SK-N-SH (cell line): Measurements from ENCODE around the gene ZFC3H1.
A peak's percentile ranks its signal among the peaks of the same experiment; 100 is the strongest.

Source experiments
- CTCF ChIP-seq: fragments of 200-600 bp; sonication (generic); IDR thresholded peaks from 2 replicates; pipeline ENCODE4 v1.6.1; 2017; ENCODE audit warnings: antibody characterized with exemption, mild to moderate bottlenecking, moderate library complexity
- EP300 ChIP-seq, 2 experiments: IDR thresholded peaks; 2 replicates each; pipeline versions ENCODE4 v1.4.0 to v1.6.1; 2012; ENCODE audit warnings: borderline replicate concordance in 1 of 2, low read depth in 1 of 2, low read length in 1 of 2
- EZH2phosphoT487 ChIP-seq: fragments of 200-600 bp; sonication (generic); IDR thresholded peaks from 2 replicates; pipeline ENCODE4 v1.6.1; 2017; ENCODE audit warnings: low read depth, mixed run types, mild to moderate bottlenecking, antibody characterized with exemption, moderate library complexity, borderline replicate concordance
- GABPA ChIP-seq: IDR thresholded peaks from 2 replicates; pipeline ENCODE4 v1.4.0; 2012; ENCODE audit warnings: low read depth, mild to moderate bottlenecking
- GATA2 ChIP-seq: sonication (generic); formaldehyde crosslinking; IDR thresholded peaks from 2 replicates; pipeline ENCODE4 v1.5.0; 2020; ENCODE audit warnings: mild to moderate bottlenecking, missing genetic modification reagents
- MEF2A ChIP-seq: IDR thresholded peaks from 2 replicates; pipeline ENCODE4 v1.4.0; 2012; ENCODE audit warnings: low read depth, borderline replicate concordance
- POLR2AphosphoS5 ChIP-seq: IDR thresholded peaks from 2 replicates; pipeline ENCODE4 v1.6.1; 2012; ENCODE audit warnings: low read depth, low read length
- RAD21 ChIP-seq: IDR thresholded peaks from 2 replicates; pipeline ENCODE4 v1.6.1; 2012; ENCODE audit warnings: mild to moderate bottlenecking, low read length
- RCOR1 ChIP-seq: fragments of 150-350 bp; IDR thresholded peaks from 2 replicates; pipeline ENCODE4 v1.6.1; 2017; ENCODE audit warnings: antibody characterized with exemption, low read length
- REST ChIP-seq: IDR thresholded peaks from 2 replicates; pipeline ENCODE4 v1.6.1; 2012; ENCODE audit warnings: mild to moderate bottlenecking, low read depth, low read length, moderate library complexity
- RXRA ChIP-seq: IDR thresholded peaks from 2 replicates; pipeline ENCODE4 v1.4.0; 2012; ENCODE audit warnings: low read depth, mild to moderate bottlenecking, borderline replicate concordance
- SMC3 ChIP-seq: IDR thresholded peaks from 2 replicates; pipeline ENCODE4 v1.6.1; 2012; ENCODE audit warnings: low read depth, low read length, improper control_type of control experiment
- YY1 ChIP-seq: IDR thresholded peaks from 2 replicates; pipeline ENCODE4 v1.4.0; 2012; ENCODE audit warnings: low read depth, mild to moderate bottlenecking

DNA sequence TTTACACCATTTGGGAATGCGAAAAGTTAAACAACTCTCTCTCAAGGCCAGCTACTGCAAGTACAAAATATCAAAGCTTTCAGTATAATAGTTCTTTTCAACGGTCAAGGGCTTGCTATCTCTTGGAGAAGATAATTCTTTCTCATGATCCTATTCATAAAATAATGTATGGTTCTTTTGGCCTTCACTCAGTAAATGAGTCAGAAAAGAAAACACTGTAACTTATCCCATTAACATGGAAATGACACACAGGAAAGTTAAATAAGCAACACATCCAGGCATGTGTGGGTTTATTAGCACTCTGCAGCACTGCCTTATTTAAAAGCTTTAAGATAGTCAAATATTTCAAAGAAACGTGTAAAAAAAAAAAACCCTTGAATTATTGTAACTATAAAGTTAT, 36.9 kb downstream of the ZFC3H1 start:
- TF ChIP-seq POLR2AphosphoS5 = no peak
- TF ChIP-seq CTCF = no peak
- no peak for TF ChIP-seq EZH2phosphoT487
- no peak for TF ChIP-seq GABPA
- TF ChIP-seq REST = no peak
- no peak for TF ChIP-seq RXRA
- TF ChIP-seq YY1 = no peak
- no peak for TF ChIP-seq RCOR1
- TF ChIP-seq GATA2 = no peak
- 0 out of 4 replicates have a peak, but pooled peaks of 1 of the 2 experiments have one; percentile 5 for TF ChIP-seq EP300 (IDR thresholded peaks at IDR 0.05; ENCODE audit: borderline replicate concordance in 1 of 2, low read depth in 1 of 2, low read length in 1 of 2)
- TF ChIP-seq SMC3 = no peak
- TF ChIP-seq RAD21 = no peak
- no peak for TF ChIP-seq MEF2A
